Stimulated activated CD8-positive, alpha-beta memory T cell treated with anti-CD3 and anti-CD28 coated beads, Interleukin-4, amount 100 ng/mL, for 1 hour (primary cell): ENCODE data around the gene SERHL2.
"Not testable (repeated sequence)": the region's sequence is repeated elsewhere in the genome, so short reads cannot be mapped to it uniquely, and the experiment has no call there.

Experiments
- DNase-seq, 2 donors: peaks; one replicate each; pipeline ENCODE4 v3.0.0-alpha.2; 2020; ENCODE audit warnings: low read depth in 2 of 2, low spot score in 1 of 2

SERHL2 gene

DNA sequence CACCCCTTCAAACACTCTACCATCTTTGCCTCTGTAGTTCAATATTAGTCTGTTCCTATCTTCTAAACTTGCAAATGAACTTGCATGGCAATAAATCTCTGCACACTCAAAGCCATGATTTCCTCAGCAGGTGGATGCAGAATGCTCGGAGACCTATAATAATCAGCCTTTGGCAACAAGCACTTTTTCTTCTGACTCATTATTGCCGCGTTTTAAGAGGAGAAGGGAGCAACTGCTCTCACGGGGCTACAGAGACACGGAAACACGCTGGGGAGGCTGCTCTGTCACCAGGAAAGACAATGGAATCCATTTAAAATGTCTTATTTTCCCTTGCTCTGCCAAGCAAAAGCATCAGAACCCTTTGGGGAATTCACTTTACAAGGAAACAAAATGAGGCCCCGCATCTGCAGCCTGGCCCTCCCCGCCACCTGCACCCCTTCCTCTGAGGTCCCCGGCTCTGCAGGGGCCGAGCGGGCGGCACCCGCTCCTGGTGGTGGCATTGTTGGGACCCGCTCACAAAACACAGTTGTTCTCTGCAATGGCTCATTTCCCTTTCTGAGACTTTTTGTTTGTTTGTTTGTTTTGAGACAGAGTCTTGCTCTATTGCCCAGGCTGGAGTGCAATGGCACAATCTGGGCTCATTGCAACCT is 18.5 kb upstream of the SERHL2 start:
- DNase-seq: not testable (repeated sequence)

DNA sequence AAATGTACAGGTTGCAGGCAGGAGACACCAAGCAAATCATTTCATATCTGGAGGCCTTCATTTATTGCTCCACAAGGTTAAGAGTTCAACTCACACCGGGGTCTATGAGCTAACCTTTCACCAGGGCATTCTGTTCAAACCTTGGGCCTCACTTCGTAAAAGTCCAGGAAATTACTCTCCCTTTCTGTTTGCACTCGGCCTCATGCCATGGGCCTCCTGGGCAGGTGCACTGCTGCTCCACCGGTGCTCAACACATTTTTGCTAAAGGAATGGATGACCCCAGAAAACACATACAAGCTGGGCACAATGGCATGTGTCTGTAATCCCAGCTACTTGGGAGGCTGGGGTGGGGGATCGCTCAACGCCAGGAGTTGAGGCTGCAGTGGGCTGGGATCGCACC is 17.6 kb upstream of the SERHL2 start:
- DNase-seq: no peak

DNA sequence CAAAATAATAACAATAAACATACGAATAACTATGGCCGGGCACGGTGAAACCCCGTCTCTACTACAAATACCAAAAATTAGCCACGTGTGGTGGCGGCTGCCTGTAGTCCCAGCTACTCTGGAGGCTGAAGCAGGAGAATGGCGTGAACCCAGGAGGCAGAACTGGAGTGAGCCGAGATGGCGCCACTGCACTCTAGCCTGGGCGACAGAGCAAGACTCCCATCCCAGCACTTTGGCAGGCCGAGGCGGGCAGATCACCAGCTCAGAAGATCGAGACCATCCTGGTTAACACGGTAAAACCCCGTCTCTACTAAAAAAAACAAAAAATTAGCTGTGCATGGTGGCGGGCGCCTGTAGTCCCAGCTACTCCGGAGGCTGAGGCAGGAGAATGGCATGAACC is 17.1 kb upstream of the SERHL2 start:
- DNase-seq: not testable (repeated sequence)

DNA sequence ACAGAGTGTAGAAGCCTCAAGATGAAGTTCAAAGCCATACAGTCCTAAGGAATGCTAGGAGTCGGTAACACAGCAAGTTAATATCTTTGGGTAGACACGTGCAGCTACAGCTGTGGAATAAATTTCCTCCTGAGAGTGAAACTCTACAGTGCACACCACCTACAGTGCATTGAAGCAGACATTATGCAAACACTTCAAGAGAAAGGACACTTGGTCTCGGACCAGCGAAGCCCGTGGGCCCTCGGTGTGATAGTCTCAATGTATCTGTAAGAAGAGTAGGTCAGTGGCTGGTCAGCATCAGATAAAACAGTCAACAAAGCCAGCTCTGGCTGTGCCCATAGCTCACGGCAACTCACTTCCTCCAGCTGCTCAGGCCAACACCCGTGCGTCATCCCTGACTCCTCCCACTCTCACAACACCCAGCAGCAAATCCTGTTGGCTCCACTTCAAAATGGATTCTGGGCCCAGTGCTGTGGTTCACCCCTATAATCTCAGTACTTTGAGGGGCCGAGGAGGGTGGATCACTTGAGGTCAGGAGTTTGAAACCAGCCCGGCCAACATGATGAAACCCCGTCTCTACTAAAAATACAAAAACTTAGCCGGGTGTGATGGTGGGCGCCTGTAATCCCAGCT is 16.4 kb upstream of the SERHL2 start:
- not testable (repeated sequence) for DNase-seq

DNA sequence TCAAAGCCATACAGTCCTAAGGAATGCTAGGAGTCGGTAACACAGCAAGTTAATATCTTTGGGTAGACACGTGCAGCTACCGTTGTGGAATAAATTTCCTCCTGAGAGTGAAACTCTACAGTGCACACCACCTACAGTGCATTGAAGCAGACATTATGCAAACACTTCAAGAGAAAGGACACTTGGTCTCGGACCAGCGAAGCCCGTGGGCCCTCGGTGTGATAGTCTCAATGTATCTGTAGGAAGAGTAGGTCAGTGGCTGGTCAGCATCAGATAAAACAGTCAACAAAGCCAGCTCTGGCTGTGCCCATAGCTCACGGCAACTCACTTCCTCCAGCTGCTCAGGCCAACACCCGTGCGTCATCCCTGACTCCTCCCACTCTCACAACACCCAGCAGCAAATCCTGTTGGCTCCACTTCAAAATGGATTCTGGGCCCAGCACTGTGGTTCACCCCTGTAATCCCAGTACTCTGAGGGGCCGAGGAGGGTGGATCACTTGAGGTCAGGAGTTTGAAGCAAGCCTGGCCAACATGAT is 14.5 kb upstream of the SERHL2 start:
- DNase-seq: not testable (repeated sequence)

DNA sequence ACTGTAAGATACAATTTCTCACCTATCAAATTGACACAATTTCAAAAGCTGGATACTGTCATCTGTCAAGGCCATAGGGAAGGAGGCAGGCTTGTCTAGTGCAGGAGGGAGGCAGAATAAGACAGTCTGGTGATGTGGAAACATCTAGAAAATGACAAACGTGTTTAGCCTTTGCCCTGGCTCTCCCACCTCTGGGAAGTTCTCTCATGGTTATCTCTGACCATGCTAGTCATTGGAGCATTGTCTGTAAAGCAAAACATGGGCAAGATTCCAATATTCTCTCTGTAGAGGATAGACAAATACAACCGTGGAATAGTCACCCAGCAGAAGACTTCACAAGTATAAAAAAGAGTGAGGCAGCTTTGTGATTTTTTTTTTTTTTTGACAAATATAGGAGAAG is 9.1 kb upstream of the SERHL2 start:
- no peak for DNase-seq

DNA sequence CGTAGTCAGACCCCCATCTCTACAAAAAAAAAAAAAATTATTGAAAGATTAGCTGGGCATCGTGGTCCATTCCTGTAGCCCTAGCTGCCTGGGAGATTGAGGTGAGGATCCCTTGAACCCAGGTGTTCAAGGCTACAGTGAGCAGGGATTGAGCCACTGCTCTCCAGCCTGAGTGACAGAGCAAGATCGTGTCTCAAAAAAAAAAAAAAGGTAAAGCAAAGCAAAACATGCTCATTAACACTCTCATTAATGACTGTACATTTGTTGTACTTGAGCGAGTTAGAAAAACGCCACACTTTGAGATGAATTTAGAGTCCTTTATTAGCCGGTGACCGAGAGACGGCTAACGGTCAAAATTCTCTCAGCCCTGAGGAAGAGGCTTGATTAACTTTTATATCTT is 6.2 kb upstream of the SERHL2 start:
- DNase-seq: no peak

DNA sequence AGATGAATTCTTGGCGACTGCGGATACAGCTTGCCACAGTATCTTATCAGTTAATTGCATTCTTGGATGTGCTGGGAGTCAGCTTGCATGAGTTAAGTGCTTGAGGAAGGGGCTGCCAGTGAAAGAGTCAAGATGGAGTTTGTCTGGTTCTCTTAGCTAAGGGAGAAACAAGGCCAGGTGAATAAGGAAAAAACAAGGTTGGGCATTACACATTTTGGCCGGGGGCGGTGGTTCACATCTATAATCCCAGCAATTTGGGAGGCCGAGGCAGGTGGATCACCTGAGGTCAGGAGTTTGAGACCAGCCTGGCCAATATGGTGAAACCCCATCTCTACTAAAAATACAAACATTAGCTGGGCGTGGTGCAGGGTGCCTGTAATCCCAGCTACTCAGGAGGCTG is 5.6 kb upstream of the SERHL2 start:
- not testable (repeated sequence) for DNase-seq

DNA sequence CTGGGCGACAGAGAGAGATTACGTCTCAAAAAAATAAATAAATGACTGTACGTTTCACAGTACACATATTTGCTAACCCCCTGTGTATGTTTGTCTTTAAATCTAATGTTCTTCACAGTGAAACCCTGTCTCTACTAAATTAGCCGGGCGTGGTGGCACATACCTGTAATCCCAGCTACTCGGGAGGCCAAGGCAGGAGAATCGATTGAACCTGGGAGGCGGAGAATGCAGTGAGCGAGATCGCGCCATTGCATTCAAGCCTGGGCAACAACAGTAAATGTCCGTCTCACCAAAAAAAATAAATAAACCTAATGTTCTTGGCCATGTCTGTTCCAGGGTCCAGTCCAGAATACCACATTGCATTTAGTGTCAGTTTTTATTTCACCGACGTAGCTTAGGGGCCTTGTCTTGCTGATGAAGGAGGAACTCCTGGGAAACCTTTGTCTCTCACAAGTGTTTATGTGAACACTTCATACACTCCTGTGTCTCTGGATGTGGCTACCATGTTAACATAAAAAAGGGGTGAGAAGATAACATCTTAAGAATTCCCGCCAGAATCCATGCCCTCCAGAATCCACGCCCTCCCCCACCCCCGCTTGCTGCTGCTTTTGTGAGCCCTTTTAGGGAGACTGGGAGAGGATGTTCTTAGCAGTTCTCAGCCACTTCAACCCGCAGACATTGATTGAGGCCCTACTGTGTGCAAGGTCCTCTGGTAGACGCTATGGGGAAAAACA is 5.0 kb upstream of the SERHL2 start:
- DNase-seq: no peak

DNA sequence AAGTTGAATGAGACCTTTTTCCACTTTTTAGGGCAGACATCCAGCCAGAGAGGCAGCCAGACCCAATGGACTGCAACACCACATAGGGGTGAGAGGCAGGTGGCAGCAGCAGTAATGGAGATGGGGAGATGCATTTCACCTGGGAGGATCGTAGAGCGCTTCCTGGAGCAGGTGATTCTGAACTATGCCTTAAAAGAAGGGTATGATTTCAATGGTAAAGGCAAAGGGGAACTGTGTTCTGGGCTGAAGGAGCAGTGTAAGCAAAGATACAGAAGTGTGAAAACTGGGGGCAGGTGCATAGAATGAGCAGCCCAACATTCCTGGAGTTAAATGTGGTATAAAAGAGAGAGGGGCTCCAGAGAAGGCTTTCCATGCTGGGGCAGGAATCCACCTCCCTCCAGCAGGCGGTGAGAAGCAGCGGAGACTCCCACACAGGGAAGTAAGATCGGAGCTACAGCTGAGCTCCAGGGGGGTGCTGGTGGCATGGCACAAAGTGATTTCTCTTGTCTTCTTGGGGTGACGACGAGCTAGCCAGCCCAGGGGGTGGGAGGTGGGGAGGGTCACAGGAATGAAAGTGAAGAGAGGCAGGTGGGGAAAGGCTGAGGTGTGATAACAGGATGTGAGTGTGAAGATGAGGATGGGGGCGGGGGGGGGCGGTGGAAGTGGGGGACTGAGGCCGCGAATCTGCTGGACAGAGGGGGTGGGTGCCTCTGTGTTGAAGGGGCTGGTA is 4.3 kb upstream of the SERHL2 start:
- DNase-seq: no peak

DNA sequence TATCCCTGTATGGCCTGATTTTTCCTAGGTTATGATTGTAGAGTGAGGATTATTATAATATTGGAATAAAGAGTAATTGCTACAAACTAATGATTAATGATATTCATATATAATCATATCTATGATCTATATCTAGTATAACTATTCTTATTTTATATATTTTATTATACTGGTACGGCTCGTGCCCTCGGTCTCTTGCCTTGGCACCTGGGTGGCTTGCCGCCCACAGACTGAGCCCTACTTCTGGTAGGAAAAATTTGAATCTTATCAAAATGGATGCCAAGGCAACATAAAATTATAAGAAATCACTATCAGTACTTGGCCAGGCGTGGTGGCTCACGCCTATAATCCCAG is 1.5 kb upstream of the SERHL2 start:
- not testable (repeated sequence) for DNase-seq

DNA sequence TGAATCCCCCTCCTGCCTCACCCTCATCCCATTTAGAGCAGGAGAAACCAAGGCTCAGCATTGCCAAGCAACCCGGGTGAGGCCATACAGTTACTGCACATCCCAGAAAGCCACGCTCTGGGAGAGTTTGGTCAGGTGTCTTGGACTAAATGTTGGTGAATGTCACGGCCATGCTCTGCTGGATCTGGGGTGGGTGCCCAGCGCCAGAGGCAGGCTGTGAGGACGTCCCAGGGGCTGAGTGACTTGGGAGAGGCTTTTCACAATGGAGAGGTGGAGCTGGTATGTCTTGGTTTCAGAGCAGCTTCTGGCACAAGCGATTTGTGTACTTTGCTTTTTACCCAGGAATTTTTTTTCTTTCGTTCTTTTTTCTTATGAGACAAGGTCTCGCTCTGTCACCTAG is 6.6 kb downstream of the SERHL2 start:
- no peak for DNase-seq

DNA sequence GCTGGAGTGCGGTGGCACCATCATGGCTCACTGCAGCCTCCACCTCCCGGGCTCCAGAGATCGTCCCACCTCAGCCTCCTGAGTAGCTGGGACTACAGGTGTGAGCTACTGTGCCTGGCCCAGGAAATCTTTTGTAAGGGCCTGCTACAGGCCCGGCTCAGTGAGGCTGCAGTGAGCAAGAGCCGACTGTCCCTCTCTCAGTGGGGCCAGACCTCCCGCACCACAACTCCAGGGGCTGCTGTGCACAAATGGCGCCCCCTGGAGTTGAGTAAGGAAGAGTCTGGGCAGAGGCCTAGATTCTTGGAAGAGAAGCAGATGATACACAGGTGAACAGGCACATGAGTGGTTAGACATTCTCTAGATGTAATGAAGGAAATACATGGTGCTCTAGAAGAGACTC is 7.0 kb downstream of the SERHL2 start:
- no peak for DNase-seq

DNA sequence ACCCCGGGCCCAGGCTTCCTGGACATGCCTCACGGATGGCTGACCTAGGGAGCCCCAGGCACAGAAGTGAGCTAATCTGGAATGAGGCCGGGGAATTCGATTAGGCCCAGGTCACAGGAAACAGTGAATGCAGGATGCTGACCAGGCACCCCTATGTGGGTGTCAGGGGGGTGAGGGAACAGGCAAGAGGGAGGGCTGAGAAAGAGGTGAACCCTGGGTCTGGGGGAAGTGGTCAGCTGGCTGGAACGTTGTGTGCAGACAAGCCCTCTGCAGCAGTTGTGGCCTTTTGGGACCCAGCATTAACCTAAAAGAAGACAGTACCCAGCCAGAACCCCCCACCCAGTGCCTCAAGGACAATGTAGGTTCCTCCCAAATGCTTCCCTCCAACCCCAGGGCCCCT is 8.1 kb downstream of the SERHL2 start:
- no peak for DNase-seq

DNA sequence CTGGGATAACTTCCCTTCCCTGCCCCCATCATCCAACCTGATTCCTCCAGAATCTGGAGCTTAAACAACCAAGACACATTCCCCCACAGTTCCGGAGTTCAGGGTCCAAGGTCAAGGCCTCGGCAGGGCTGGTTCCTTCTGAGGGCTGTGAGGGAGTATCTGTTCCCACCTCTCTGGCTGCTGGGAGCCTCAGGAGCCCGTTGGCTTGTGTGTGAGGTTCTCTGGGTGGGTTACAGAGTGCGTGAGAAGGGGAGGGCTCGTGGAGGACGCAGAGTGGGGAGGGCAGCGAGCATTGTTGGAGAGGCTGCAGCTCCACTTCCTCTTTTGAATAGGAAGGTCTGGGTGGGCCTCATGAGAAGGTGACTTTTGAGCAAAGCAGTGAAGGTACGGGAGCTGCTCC is 8.5 kb downstream of the SERHL2 start:
- no peak for DNase-seq

DNA sequence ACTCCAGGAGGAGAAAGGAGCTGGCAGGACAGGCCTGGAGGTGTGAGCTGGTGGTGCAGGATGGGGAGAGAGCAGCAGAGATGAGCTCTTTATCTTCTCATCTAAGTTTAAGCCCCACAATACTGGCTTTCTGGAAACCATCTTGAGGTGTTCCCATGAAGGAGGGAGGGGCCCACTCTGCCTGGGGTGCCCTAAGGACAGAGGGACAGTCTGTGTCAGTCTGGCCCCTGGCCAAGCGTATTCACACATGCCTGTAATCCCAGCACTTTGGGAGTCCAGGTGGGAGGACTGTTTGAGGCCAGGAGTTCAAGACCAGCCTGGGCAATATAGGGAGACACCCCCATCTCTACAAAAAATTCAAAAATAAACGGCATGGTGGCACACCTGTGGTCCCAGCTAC is 8.9 kb downstream of the SERHL2 start:
- no peak for DNase-seq

DNA sequence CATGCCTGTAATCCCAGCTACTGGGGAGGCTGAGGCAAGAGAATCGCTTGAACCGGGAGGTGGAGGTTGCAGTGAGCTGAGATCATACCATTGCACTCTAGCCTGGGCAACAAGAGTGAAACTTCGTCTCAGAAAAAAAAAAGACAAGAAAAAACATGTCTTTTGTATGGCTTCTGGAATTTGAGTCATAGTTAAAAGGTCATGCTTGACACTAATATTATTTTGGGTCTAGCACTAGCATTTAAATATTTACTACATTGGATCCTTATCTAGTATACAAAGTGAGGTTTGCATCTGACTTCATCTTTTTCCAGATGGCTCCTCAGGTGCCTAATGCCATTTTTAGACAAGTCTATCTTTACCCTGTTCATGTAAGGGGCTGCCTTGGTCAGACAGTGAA is 10.2 kb downstream of the SERHL2 start:
- DNase-seq: not testable (repeated sequence)

DNA sequence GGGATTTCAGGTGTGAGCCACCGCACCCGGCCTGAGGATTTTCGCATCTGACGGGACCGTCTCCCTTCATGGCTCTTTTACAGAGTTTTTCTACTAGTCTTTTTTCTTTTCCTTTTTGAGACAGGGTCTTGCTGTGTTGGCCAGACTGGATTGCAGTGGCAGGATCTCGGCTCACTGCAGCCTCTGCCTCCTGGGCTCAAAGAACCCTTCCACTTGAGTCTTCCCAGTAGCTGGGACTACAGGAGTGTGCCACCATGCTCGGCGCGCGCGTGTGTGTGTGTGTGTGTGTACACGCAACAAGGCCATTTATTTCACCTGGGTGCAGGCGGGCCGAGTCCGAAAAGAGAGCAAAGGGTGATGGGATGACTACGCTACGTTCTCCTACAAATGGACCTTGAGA is 10.9 kb downstream of the SERHL2 start:
- no peak for DNase-seq

DNA sequence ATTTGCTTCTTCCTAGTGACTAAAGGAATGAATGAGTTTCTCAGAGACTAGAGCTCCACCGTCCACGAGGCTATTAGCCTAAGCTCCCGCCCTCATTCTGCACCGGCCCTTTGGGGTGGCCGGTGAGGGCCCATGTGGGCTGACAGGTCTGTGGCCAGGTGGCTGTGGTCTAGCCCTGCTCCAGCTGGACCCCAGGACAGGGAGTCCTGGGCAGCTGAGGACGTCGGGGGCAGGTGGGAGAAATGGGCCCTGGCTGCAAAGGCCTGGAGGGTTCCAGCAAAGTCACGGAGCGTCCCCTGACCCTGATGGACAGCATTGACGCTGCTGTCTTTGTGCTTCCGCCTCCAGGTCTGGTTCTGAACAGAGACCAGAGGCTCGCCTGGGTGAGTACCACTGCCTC is 12.2 kb downstream of the SERHL2 start:
- no peak for DNase-seq

DNA sequence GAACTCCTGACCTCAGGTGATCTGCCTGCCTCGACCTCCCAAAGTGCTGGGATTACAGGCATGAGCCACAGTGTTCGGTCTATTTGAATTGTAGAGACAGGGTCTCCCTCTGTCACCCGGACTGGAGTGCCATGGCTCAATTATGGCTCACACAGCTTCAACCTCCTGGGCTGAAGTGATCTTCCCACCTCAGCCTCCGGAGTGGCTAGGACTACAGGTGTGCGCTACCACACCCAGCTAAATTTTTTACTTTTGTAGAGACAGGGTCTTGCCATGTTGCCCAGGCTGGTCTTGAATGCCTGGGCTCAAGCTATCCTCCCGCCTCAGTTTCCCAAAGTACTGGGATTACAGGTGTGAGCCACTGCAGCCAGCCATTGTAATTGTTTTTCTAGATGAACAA is 14.2 kb downstream of the SERHL2 start:
- not testable (repeated sequence) for DNase-seq

DNA sequence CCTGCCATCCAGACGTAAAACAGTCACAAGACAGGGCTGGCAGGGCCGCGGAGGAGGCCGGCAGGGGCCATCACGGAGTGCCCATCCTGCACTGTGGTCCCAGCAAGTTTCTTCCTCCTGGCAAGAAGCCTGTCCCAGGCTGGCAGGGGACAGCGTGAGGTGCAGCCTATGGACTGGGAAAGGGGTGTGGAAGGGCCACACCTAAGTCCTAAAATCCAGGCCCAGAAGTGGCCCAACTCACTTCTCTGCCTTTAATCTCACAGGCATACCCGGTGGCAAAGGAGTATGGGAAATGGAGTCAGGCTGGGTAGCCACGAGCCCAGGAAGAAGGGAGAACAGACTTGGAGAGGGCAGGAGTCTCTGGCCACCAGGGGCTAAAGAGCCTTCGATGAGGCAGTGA is 16.8 kb downstream of the SERHL2 start:
- not testable (repeated sequence) for DNase-seq

DNA sequence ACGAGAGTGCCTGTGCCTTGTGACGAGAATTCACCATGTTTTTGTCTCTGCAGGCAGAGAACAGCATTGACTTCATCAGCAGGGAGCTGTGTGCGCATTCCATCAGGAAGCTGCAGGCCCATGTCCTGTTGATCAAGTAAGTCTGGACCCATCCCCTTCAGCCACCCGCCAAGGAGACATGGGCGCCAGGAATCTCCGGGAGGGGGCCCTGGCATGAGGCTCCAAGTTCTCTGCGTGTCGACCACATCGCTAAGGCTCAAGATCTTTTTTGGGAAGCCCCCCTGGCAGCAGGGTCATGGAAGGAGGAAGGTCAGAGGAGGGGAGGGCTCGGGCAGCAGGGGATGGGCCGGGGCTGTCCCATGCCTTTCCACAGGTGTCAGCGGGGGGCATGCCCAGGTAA is 17.3 kb downstream of the SERHL2 start:
- not testable (repeated sequence) for DNase-seq
